ENCODE data around the gene GRIP1. TPM values are rescaled to one million over a fixed set of nuclear protein-coding genes. Genes with fewer than 3 reads are reported as not detected.

Gene GRIP1
- polyA plus RNA-seq, 4 donors: 0.54 to 5.9 (median 0.81) TPM

- FAIRE-seq: no peak
- Histone ChIP-seq H3K4me1 (ENCODE audit: control insufficient read depth in 3 of 3, insufficient read depth in 2 of 3, low read depth in 1 of 3, low read length in 2 of 3) (no peaks in the 10 kb centered on the region), H3K9me3 (ENCODE audit: control insufficient read depth in 2 of 2, insufficient read depth in 1 of 2, low read depth in 1 of 2, low read length in 1 of 2) (no peaks in the 10 kb centered on the region), H3K27me3 (ENCODE audit: control insufficient read depth in 3 of 3, insufficient read depth in 3 of 3, low read length in 3 of 3) (no peaks in the 10 kb centered on the region), H3K27ac (ENCODE audit: low read depth in 1 of 3, low read length in 2 of 3) (no peak overlapping the region), H3K4me3 (ENCODE audit: low read depth in 1 of 3, low read length in 3 of 3) (no peak overlapping the region), H3K36me3 (ENCODE audit: control insufficient read depth in 3 of 3, insufficient read depth in 2 of 3, low read depth in 1 of 3, low read length in 3 of 3) (no peaks in the 10 kb centered on the region)
- DNase-seq: no peak
- 73 to 89% (median 86%) methylated on average over 3 of the region's 3 CpGs for WGBS, 3 donors
Measured at GRCh38 chr12:66365718-66366490, 313.0 kb downstream of the GRIP1 start.

GRCh38 chr12:66361703-66362102 lies 317.2 kb downstream of the GRIP1 start:
- no peaks in the 10 kb centered on the region for H3K4me1 ChIP-seq (ENCODE audit: control insufficient read depth in 3 of 3, insufficient read depth in 2 of 3, low read depth in 1 of 3, low read length in 2 of 3)
- no peaks in the 10 kb centered on the region for H3K27me3 ChIP-seq (ENCODE audit: control insufficient read depth in 3 of 3, insufficient read depth in 3 of 3, low read length in 3 of 3)
- 93 to 98% (median 93%) methylated on average over 4 of the region's 4 CpGs for WGBS, 3 donors
- DNase-seq (no peak), FAIRE-seq (no peak)
- no peak overlapping the region for H3K27ac ChIP-seq (ENCODE audit: low read depth in 1 of 3, low read length in 2 of 3)
- H3K9me3 ChIP-seq (ENCODE audit: control insufficient read depth in 2 of 2, insufficient read depth in 1 of 2, low read depth in 1 of 2, low read length in 1 of 2): no peaks in the 10 kb centered on the region
- H3K36me3 ChIP-seq (ENCODE audit: control insufficient read depth in 3 of 3, insufficient read depth in 2 of 3, low read depth in 1 of 3, low read length in 3 of 3): peaks cover 0 to 2% (median 0%) of the 10 kb centered on the region in 3 donors
- H3K4me3 ChIP-seq (ENCODE audit: low read depth in 1 of 3, low read length in 3 of 3): no peak overlapping the region

- peaks cover 0 to 2% (median 0%) of the 10 kb centered on the region in 3 donors for H3K36me3 ChIP-seq (ENCODE audit: control insufficient read depth in 3 of 3, insufficient read depth in 2 of 3, low read depth in 1 of 3, low read length in 3 of 3)
- H3K27me3 ChIP-seq (ENCODE audit: control insufficient read depth in 3 of 3, insufficient read depth in 3 of 3, low read length in 3 of 3): no peaks in the 10 kb centered on the region
- H3K9me3 ChIP-seq (ENCODE audit: control insufficient read depth in 2 of 2, insufficient read depth in 1 of 2, low read depth in 1 of 2, low read length in 1 of 2): no peaks in the 10 kb centered on the region
- H3K4me1 ChIP-seq (ENCODE audit: control insufficient read depth in 3 of 3, insufficient read depth in 2 of 3, low read depth in 1 of 3, low read length in 2 of 3): no peaks in the 10 kb centered on the region
- H3K27ac ChIP-seq (ENCODE audit: low read depth in 1 of 3, low read length in 2 of 3): no peak overlapping the region
- FAIRE-seq (no peak), DNase-seq (no peak)
- H3K4me3 ChIP-seq (ENCODE audit: low read depth in 1 of 3, low read length in 3 of 3): no peak overlapping the region
Measured at GRCh38 chr12:66359300-66359699, 319.6 kb downstream of the GRIP1 start.

- H3K27me3 ChIP-seq (ENCODE audit: control insufficient read depth in 3 of 3, insufficient read depth in 3 of 3, low read length in 3 of 3): no peaks in the 10 kb centered on the region
- no peak for DNase-seq
- H3K4me3 ChIP-seq (ENCODE audit: low read depth in 1 of 3, low read length in 3 of 3): no peak overlapping the region
- FAIRE-seq: no peak
- no peaks in the 10 kb centered on the region for H3K4me1 ChIP-seq (ENCODE audit: control insufficient read depth in 3 of 3, insufficient read depth in 2 of 3, low read depth in 1 of 3, low read length in 2 of 3)
- no peak overlapping the region for H3K27ac ChIP-seq (ENCODE audit: low read depth in 1 of 3, low read length in 2 of 3)
- H3K36me3 ChIP-seq (ENCODE audit: control insufficient read depth in 3 of 3, insufficient read depth in 2 of 3, low read depth in 1 of 3, low read length in 3 of 3): peaks cover 0 to 7% (median 0%) of the 10 kb centered on the region in 3 donors
- WGBS, 3 donors: 85 to 90% (median 87%) methylated on average over 6 of the region's 6 CpGs
- no peaks in the 10 kb centered on the region for H3K9me3 ChIP-seq (ENCODE audit: control insufficient read depth in 2 of 2, insufficient read depth in 1 of 2, low read depth in 1 of 2, low read length in 1 of 2)
Measured at GRCh38 chr12:66354291-66354690, 324.6 kb downstream of the GRIP1 start.

GRCh38 chr12:66352899-66353298 lies 326.0 kb downstream of the GRIP1 start:
- Histone ChIP-seq H3K4me3 (ENCODE audit: low read depth in 1 of 3, low read length in 3 of 3) (no peak overlapping the region), H3K27me3 (ENCODE audit: control insufficient read depth in 3 of 3, insufficient read depth in 3 of 3, low read length in 3 of 3) (no peaks in the 10 kb centered on the region), H3K36me3 (ENCODE audit: control insufficient read depth in 3 of 3, insufficient read depth in 2 of 3, low read depth in 1 of 3, low read length in 3 of 3) (peaks cover 0 to 5% (median 0%) of the 10 kb centered on the region in 3 donors), H3K27ac (ENCODE audit: low read depth in 1 of 3, low read length in 2 of 3) (no peak overlapping the region), H3K4me1 (ENCODE audit: control insufficient read depth in 3 of 3, insufficient read depth in 2 of 3, low read depth in 1 of 3, low read length in 2 of 3) (no peaks in the 10 kb centered on the region), H3K9me3 (ENCODE audit: control insufficient read depth in 2 of 2, insufficient read depth in 1 of 2, low read depth in 1 of 2, low read length in 1 of 2) (no peaks in the 10 kb centered on the region)
- DNase-seq (no peak), FAIRE-seq (no peak)
- 95 to 98% (median 97%) methylated on average over 8 of the region's 8 CpGs for WGBS, 3 donors

DNA sequence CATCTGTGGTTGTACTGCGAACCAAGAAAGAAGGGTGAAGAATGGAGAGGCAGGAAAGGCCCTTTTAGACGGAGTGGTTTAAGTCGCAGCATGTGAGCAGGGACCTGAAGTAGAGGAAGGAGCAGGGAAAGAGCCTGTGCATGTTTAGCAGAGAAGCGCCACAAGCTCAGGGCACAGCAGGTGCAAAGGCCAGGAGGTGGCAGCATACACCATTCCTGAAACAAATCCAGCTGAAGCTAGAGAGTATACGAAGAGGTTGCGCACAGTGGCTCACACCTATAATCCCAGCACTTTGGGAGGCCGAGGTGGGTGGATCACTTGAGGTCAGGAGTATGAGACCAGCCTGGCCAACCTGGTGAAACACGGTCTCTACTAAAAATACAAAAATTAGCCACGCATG lies 326.7 kb downstream of the GRIP1 start:
- FAIRE-seq (no peak), DNase-seq (peak; percentile 16 to 37)
- peaks cover 0 to 5% (median 0%) of the 10 kb centered on the region in 3 donors for H3K36me3 ChIP-seq (ENCODE audit: control insufficient read depth in 3 of 3, insufficient read depth in 2 of 3, low read depth in 1 of 3, low read length in 3 of 3)
- H3K4me1 ChIP-seq (ENCODE audit: control insufficient read depth in 3 of 3, insufficient read depth in 2 of 3, low read depth in 1 of 3, low read length in 2 of 3): no peaks in the 10 kb centered on the region
- H3K4me3 ChIP-seq (ENCODE audit: low read depth in 1 of 3, low read length in 3 of 3): no peak overlapping the region
- H3K9me3 ChIP-seq (ENCODE audit: control insufficient read depth in 2 of 2, insufficient read depth in 1 of 2, low read depth in 1 of 2, low read length in 1 of 2): no peaks in the 10 kb centered on the region
- H3K27ac ChIP-seq (ENCODE audit: low read depth in 1 of 3, low read length in 2 of 3): no peak overlapping the region
- H3K27me3 ChIP-seq (ENCODE audit: control insufficient read depth in 3 of 3, insufficient read depth in 3 of 3, low read length in 3 of 3): no peaks in the 10 kb centered on the region
- 83 to 91% (median 90%) methylated on average over 9 of the region's 9 CpGs for WGBS, 3 donors

DNA sequence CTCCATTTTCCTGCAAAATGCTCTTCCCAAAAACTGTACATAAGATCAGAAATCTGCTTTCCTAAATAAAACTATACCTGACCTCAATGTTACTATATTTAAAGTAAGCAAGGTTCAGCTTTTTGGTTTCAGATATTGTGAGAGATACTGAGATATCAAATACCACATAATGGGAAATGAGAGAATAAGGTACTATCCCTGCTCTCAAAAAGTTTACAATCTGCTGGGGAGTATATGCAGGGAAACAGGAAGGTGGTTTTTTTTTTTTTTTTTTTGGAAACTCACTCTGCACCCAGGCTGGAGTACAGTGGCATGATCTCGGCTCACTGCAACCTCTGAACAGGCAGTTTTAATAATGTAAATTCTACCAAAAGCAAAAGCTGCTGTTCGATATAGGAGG lies 327.6 kb downstream of the GRIP1 start:
- no peak for FAIRE-seq
- H3K27ac ChIP-seq (ENCODE audit: low read depth in 1 of 3, low read length in 2 of 3): no peak overlapping the region
- WGBS, 3 donors: 91 to 96% (median 94%) methylated on average over 2 of the region's 2 CpGs
- no peaks in the 10 kb centered on the region for H3K4me1 ChIP-seq (ENCODE audit: control insufficient read depth in 3 of 3, insufficient read depth in 2 of 3, low read depth in 1 of 3, low read length in 2 of 3)
- DNase-seq: no peak
- no peaks in the 10 kb centered on the region for H3K9me3 ChIP-seq (ENCODE audit: control insufficient read depth in 2 of 2, insufficient read depth in 1 of 2, low read depth in 1 of 2, low read length in 1 of 2)
- peaks cover 0 to 5% (median 0%) of the 10 kb centered on the region in 3 donors for H3K36me3 ChIP-seq (ENCODE audit: control insufficient read depth in 3 of 3, insufficient read depth in 2 of 3, low read depth in 1 of 3, low read length in 3 of 3)
- no peaks in the 10 kb centered on the region for H3K27me3 ChIP-seq (ENCODE audit: control insufficient read depth in 3 of 3, insufficient read depth in 3 of 3, low read length in 3 of 3)
- no peak overlapping the region for H3K4me3 ChIP-seq (ENCODE audit: low read depth in 1 of 3, low read length in 3 of 3)

DNA sequence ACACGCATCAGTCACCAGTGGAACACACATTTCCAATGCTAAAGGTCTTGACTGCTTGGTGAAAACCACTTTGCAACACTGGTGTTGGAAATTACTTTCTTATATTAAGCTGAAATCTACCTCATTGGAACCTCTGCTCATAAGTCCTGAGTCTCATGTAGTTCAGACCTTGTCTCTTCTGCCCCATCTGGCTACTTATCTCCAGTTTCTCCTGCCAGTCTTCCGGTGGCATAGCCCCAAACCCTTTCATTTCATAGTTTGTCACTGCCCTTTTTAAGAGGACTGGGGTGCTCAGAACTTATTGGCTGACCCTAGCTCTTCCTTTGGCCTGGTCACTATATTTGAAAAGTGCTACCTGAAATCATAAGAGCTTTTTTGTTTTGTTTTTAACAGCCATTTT lies 332.9 kb downstream of the GRIP1 start:
- H3K4me3 ChIP-seq (ENCODE audit: low read depth in 1 of 3, low read length in 3 of 3): no peak overlapping the region
- no peaks in the 10 kb centered on the region for H3K4me1 ChIP-seq (ENCODE audit: control insufficient read depth in 3 of 3, insufficient read depth in 2 of 3, low read depth in 1 of 3, low read length in 2 of 3)
- H3K9me3 ChIP-seq (ENCODE audit: control insufficient read depth in 2 of 2, insufficient read depth in 1 of 2, low read depth in 1 of 2, low read length in 1 of 2): peaks cover 0 to 9% of the 10 kb centered on the region in 2 donors
- no peak for FAIRE-seq
- DNase-seq: no peak
- 95 to 100% (median 97%) methylated on average over 2 of the region's 2 CpGs for WGBS, 3 donors
- H3K36me3 ChIP-seq (ENCODE audit: control insufficient read depth in 3 of 3, insufficient read depth in 2 of 3, low read depth in 1 of 3, low read length in 3 of 3): peaks cover 3 to 13% (median 3%) of the 10 kb centered on the region in 3 donors
- no peaks in the 10 kb centered on the region for H3K27me3 ChIP-seq (ENCODE audit: control insufficient read depth in 3 of 3, insufficient read depth in 3 of 3, low read length in 3 of 3)
- H3K27ac ChIP-seq (ENCODE audit: low read depth in 1 of 3, low read length in 2 of 3): no peak overlapping the region

DNA sequence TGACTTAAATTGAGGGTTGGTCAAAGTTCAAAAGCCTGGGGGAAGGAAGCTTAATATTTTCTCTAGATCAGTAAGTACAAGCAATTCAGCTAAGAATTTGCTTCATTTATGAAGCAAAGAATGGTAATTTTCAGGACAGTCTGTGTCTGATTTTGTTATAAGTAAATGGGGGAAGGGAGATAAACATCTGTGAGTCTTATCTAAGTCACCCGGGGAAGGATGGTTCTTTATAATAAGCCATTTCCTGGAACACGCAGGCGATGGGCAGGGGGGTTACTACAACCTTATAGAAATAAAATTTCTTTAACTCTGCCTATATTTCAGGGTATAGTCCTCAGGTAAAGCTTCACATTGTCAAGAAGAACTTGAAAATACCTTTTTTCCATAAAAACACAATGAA lies 333.7 kb downstream of the GRIP1 start:
- H3K27me3 ChIP-seq (ENCODE audit: control insufficient read depth in 3 of 3, insufficient read depth in 3 of 3, low read length in 3 of 3): no peaks in the 10 kb centered on the region
- WGBS, 3 donors: 63 to 83% (median 66%) methylated on average over 3 of the region's 3 CpGs
- H3K36me3 ChIP-seq (ENCODE audit: control insufficient read depth in 3 of 3, insufficient read depth in 2 of 3, low read depth in 1 of 3, low read length in 3 of 3): peaks cover 5 to 14% (median 5%) of the 10 kb centered on the region in 3 donors
- DNase-seq (no peak), FAIRE-seq (no peak)
- H3K9me3 ChIP-seq (ENCODE audit: control insufficient read depth in 2 of 2, insufficient read depth in 1 of 2, low read depth in 1 of 2, low read length in 1 of 2): peaks cover 0 to 15% of the 10 kb centered on the region in 2 donors
- H3K27ac ChIP-seq (ENCODE audit: low read depth in 1 of 3, low read length in 2 of 3): no peak overlapping the region
- no peaks in the 10 kb centered on the region for H3K4me1 ChIP-seq (ENCODE audit: control insufficient read depth in 3 of 3, insufficient read depth in 2 of 3, low read depth in 1 of 3, low read length in 2 of 3)
- no peak overlapping the region for H3K4me3 ChIP-seq (ENCODE audit: low read depth in 1 of 3, low read length in 3 of 3)
